CD14-positive monocyte (primary cell): Measurements from ENCODE around the gene GRK7. TPM values are rescaled to one million over a fixed set of nuclear protein-coding genes. Genes with fewer than 3 reads are reported as not detected.

Source experiments
- DNase-seq, 3 donors: peaks; one replicate each; pipeline ENCODE4 v3.0.0-alpha.2; 2011 to 2022
- H2AFZ ChIP-seq: 2 replicates; pipeline ENCODE4 v1.6.0; 2012; ENCODE audit warnings: mild to moderate bottlenecking, low read depth, low read length, inconsistent platforms; ENCODE audit not compliant: insufficient read depth, poor library complexity, severe bottlenecking
- H3K27ac ChIP-seq, 2 donors: 1 replicate in 1 of 2; 2 replicates in 1 of 2; pipeline ENCODE4 v1.5.1; 2012 to 2013; ENCODE audit warnings: low read length in 2 of 2, control low read depth in 1 of 2, inconsistent platforms in 1 of 2, low read depth in 1 of 2, mild to moderate bottlenecking in 1 of 2
- H3K27me3 ChIP-seq, 2 donors: one replicate each; pipeline versions ENCODE4 v1.6.0 to v1.6.1; 2011 to 2013; ENCODE audit warnings: low read length in 2 of 2; ENCODE audit not compliant: control insufficient read depth in 2 of 2, insufficient read depth in 2 of 2
- H3K36me3 ChIP-seq, 2 donors: replicated peaks in 1 of 2; 1 replicate in 1 of 2; 2 replicates in 1 of 2; pipeline versions ENCODE4 v1.5.1 to v1.6.1; 2012 to 2013; ENCODE audit warnings: low read length in 2 of 2, control low read depth in 1 of 2, inconsistent platforms in 1 of 2, mild to moderate bottlenecking in 1 of 2; ENCODE audit not compliant: insufficient read depth in 2 of 2, control insufficient read depth in 1 of 2
- H3K4me1 ChIP-seq, 2 donors: 1 replicate in 1 of 2; 2 replicates in 1 of 2; pipeline versions ENCODE4 v1.5.1 to v1.6.1; 2012 to 2013; ENCODE audit warnings: low read length in 2 of 2, control low read depth in 1 of 2, inconsistent platforms in 1 of 2, mild to moderate bottlenecking in 1 of 2, moderate library complexity in 1 of 2; ENCODE audit not compliant: insufficient read depth in 2 of 2, control insufficient read depth in 1 of 2
- H3K4me2 ChIP-seq: replicated peaks from 2 replicates; pipeline ENCODE3; 2012; ENCODE audit warnings: low read length, moderate library complexity, mild to moderate bottlenecking; ENCODE audit not compliant: poor library complexity, severe bottlenecking; ENCODE audit errors: extremely low read depth
- H3K4me3 ChIP-seq, 3 experiments: fragments of 200-600 bp in 1 of 3; sonication (generic) in 1 of 3; replicated peaks in 1 of 3; 1 replicate in 2 of 3; 2 replicates in 1 of 3; pipeline ENCODE4 v1.5.1; 2011 to 2013; ENCODE audit warnings: low read length in 3 of 3, mild to moderate bottlenecking in 3 of 3, control low read depth in 2 of 3, low read depth in 2 of 3, inconsistent platforms in 1 of 3, moderate library complexity in 1 of 3
- H3K79me2 ChIP-seq: 2 replicates; pipeline ENCODE4 v1.6.0; 2012; ENCODE audit warnings: mild to moderate bottlenecking, control low read depth, inconsistent platforms, low read length, moderate library complexity; ENCODE audit not compliant: insufficient read depth
- H3K9ac ChIP-seq: 2 replicates; pipeline ENCODE4 v1.6.0; 2017; ENCODE audit warnings: low read length, mild to moderate bottlenecking; ENCODE audit not compliant: insufficient read depth, poor library complexity, severe bottlenecking
- H3K9me3 ChIP-seq, 2 donors: replicated peaks in 1 of 2; 1 replicate in 1 of 2; 2 replicates in 1 of 2; pipeline versions ENCODE4 v1.5.1 to v1.6.1; 2012 to 2013; ENCODE audit warnings: low read length in 2 of 2, control low read depth in 1 of 2; ENCODE audit not compliant: control insufficient read depth in 1 of 2, insufficient read depth in 1 of 2
- H4K20me1 ChIP-seq: 2 replicates; pipeline ENCODE4 v1.6.0; 2012; ENCODE audit warnings: mild to moderate bottlenecking, low read length, control low read depth, moderate library complexity; ENCODE audit not compliant: insufficient read depth
- H3K27ac Mint-ChIP-seq, 7 donors: one replicate each; pipeline ENCODE4 v1.8.0; 2020; ENCODE audit warnings: mild to moderate bottlenecking in 7 of 7, mixed read lengths in 7 of 7, moderate library complexity in 6 of 7, inconsistent platforms in 2 of 7
- H3K27me3 Mint-ChIP-seq, 3 donors: one replicate each; pipeline ENCODE4 v1.8.0; 2021 to 2022; ENCODE audit warnings: low read depth in 3 of 3, mild to moderate bottlenecking in 3 of 3, mixed read lengths in 3 of 3, moderate library complexity in 3 of 3, inconsistent platforms in 1 of 3
- H3K36me3 Mint-ChIP-seq, 2 donors: one replicate each; pipeline ENCODE4 v1.8.0; 2020; ENCODE audit warnings: mixed read lengths in 2 of 2, inconsistent platforms in 1 of 2, mild to moderate bottlenecking in 1 of 2
- H3K4me1 Mint-ChIP-seq: one replicate; pipeline ENCODE4 v1.8.0; 2020; ENCODE audit warnings: mild to moderate bottlenecking, mixed read lengths
- H3K4me3 Mint-ChIP-seq, 2 donors: one replicate each; pipeline ENCODE4 v1.8.0; 2020; ENCODE audit warnings: mild to moderate bottlenecking in 2 of 2, mixed read lengths in 2 of 2, moderate library complexity in 1 of 2
- H3K9me3 Mint-ChIP-seq, 7 donors: one replicate each; pipeline ENCODE4 v1.8.0; 2020 to 2022; ENCODE audit warnings: mixed read lengths in 7 of 7, mild to moderate bottlenecking in 6 of 7, moderate library complexity in 6 of 7, inconsistent platforms in 2 of 7
- WGBS: methylation state at CpG from one replicate; pipeline ENCODE4 v1.1.5; 2013; ENCODE audit warnings: missing lambda C conversion rate; ENCODE audit not compliant: insufficient coverage; 5-methylcytosine and 5-hydroxymethylcytosine counted together
- intact Hi-C, 2 donors: fragments of 100-400 bp; cut with micrococcal nuclease; formaldehyde crosslinking; loops; one replicate each; pipeline versions ENCODE4 v1.15.0 to v1.15.1; 2023
- polyA plus RNA-seq, 3 donors: library from polyadenylated mRNA; depleted of rRNA in 1 of 3; unstranded in 2 of 3; stranded (reverse) in 1 of 3; fragments of 300-500 nt in 2 of 3; fragments of >200 nt in 1 of 3; fragmentation: Illumina TruSeq in 2 of 3; gene quantifications; 1 replicate in 2 of 3; 2 replicates in 1 of 3; pipeline ENCODE4 v1.2.3, GENCODE V29; 2012 to 2021
- TF ChIP-seq, protein P1 (sequence below): fragments of 200-600 bp; IDR thresholded peaks from one replicate; pipeline ENCODE4 v1.8.0; 2022; ENCODE audit warnings: antibody characterized with exemption, mild to moderate bottlenecking

The GRK7 gene
- polyA plus RNA-seq, 3 donors, result 0.04 to 0.07 TPM; not detected in 1

- 100% methylated on average over 1 of the region's 2 CpGs for WGBS
- intact Hi-C loops, result no loop called here
- peaks cover 9% of the 10 kb centered on the region for H3K4me1 Mint-ChIP-seq
These were observed 41.1 kb upstream of the GRK7 start for GRCh38 chr3:141722081-141722480.

GRCh38 chr3:141722648-141723047 is 40.6 kb upstream of the GRK7 start:
- Histone ChIP-seq H3K27me3 (no peaks in the 10 kb centered on the region), H3K4me1 (no peaks in the 10 kb centered on the region), H2AFZ (no peak overlapping the region), H3K4me3 (no peak overlapping the region), H3K4me2 (no peak overlapping the region), H3K79me2 (no peaks in the 10 kb centered on the region), H3K9me3 (no peaks in the 10 kb centered on the region), H3K27ac (no peak overlapping the region), H3K9ac (no peak overlapping the region), H4K20me1 (no peaks in the 10 kb centered on the region), H3K36me3 (no peaks in the 10 kb centered on the region)
- intact Hi-C loops, result no loop called here
- Mint-ChIP-seq H3K4me3 (no peak overlapping the region), H3K36me3 (no peaks in the 10 kb centered on the region), H3K27me3 (peaks cover 0 to 2% (median 1%) of the 10 kb centered on the region in 3 donors), H3K27ac (no peak overlapping the region), H3K4me1 (peaks cover 9% of the 10 kb centered on the region), H3K9me3 (peaks cover 0 to 2% (median 0%) of the 10 kb centered on the region in 7 donors)
- WGBS, result no CpG with 5 or more reads among the region's 2 CpGs
- no peak for DNase-seq
- TF ChIP-seq, protein P1, sequence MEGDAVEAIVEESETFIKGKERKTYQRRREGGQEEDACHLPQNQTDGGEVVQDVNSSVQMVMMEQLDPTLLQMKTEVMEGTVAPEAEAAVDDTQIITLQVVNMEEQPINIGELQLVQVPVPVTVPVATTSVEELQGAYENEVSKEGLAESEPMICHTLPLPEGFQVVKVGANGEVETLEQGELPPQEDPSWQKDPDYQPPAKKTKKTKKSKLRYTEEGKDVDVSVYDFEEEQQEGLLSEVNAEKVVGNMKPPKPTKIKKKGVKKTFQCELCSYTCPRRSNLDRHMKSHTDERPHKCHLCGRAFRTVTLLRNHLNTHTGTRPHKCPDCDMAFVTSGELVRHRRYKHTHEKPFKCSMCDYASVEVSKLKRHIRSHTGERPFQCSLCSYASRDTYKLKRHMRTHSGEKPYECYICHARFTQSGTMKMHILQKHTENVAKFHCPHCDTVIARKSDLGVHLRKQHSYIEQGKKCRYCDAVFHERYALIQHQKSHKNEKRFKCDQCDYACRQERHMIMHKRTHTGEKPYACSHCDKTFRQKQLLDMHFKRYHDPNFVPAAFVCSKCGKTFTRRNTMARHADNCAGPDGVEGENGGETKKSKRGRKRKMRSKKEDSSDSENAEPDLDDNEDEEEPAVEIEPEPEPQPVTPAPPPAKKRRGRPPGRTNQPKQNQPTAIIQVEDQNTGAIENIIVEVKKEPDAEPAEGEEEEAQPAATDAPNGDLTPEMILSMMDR, result no peak

More at GRCh38 chr3:141722081-141722480, 41.1 kb upstream of the GRK7 start:
- H3K36me3 Mint-ChIP-seq, result no peaks in the 10 kb centered on the region
- no peak overlapping the region for H3K9ac ChIP-seq
- DNase-seq, result no peak
- H3K4me2 ChIP-seq, result no peak overlapping the region
- TF ChIP-seq, protein P1, result no peak
- no peaks in the 10 kb centered on the region for H3K4me1 ChIP-seq
- no peak overlapping the region for H3K27ac ChIP-seq
- H3K4me3 ChIP-seq, result no peak overlapping the region
- H3K79me2 ChIP-seq, result no peaks in the 10 kb centered on the region
- H3K27me3 Mint-ChIP-seq, result peaks cover 0 to 2% (median 1%) of the 10 kb centered on the region in 3 donors
- H3K4me3 Mint-ChIP-seq, result no peak overlapping the region
- H4K20me1 ChIP-seq, result no peaks in the 10 kb centered on the region
- no peaks in the 10 kb centered on the region for H3K27me3 ChIP-seq
- no peak overlapping the region for H2AFZ ChIP-seq
- no peak overlapping the region for H3K27ac Mint-ChIP-seq
- no peaks in the 10 kb centered on the region for H3K36me3 ChIP-seq
- no peaks in the 10 kb centered on the region for H3K9me3 ChIP-seq
- H3K9me3 Mint-ChIP-seq, result peaks cover 0 to 2% (median 0%) of the 10 kb centered on the region in 7 donors
